ENCODE measurements around the gene RBP3.
A peak's percentile ranks its signal among the peaks of the same experiment; 100 is the strongest.

The RBP3 gene

DNA sequence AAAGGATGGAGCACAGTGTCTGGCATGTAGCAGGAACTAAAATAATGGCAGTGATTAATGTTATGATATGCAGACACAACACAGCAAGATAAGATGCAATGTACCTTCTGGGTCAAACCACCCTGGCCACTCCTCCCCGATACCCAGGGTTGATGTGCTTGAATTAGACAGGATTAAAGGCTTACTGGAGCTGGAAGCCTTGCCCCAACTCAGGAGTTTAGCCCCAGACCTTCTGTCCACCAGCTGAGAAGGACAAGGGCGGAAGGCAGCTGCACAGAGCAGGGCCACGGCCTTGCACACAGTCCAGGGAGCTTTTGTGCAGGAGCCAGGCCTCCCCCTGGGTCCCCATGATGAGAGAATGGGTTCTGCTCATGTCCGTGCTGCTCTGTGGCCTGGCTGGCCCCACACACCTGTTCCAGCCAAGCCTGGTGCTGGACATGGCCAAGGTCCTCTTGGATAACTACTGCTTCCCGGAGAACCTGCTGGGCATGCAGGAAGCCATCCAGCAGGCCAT lies at the start of gene RBP3:
Gene RBP3, plus strand, starts transcription at position 226 of the 514 bp plus-strand sequence. Its CDS starts 122 bp downstream, at position 348.
- Histone ChIP-seq H3K4me3 (no peak within 1 kb of the TSS), H3K36me3 (ENCODE audit: insufficient read depth, low read length) (no peaks in the 10 kb centered on the region), H3K9ac (ENCODE audit: insufficient read length) (no peak within 1 kb of the TSS), H3K9me3 (ENCODE audit: low read depth, low read length) (no peaks in the 10 kb centered on the region), H3K27ac (no peak within 1 kb of the TSS)
- no peak for DNase-seq (ENCODE audit: low read depth, low spot score)
- TF ChIP-seq EZH2 (IDR thresholded peaks at IDR 0.05), result no peak
- no peak for TF ChIP-seq POLR2AphosphoS5 (IDR thresholded peaks at IDR 0.05; ENCODE audit: borderline replicate concordance, low read depth, low read length)
- no peak for TF ChIP-seq FOXP2 (optimal IDR thresholded peaks at IDR 0.05; ENCODE audit: control extremely low read depth, extremely low read length, insufficient read depth)

DNA sequence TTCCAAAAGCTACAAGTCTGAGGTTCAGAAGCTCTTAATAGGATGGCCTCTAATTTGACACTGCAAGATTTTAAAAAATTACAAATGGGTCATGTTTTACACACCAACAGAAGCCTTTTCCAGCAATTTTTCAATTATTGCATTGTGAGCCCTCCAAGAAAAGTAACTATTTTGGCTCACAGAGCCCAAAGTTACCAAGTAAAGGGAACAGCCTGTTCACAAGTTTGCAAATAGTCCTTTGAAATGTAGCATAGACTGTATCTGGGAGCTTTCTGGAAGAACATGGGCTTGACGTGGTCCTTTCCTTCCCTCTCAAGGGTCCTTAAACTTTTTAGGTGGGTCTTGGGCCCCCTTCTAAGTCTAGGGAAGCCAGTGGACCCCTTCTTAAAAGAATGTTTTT lies 49.4 kb upstream of the RBP3 start:
- Histone ChIP-seq H3K4me3 (no peak overlapping the region), H3K27ac (no peak overlapping the region), H3K9me3 (ENCODE audit: low read depth, low read length) (no peaks in the 10 kb centered on the region), H3K36me3 (ENCODE audit: insufficient read depth, low read length) (no peaks in the 10 kb centered on the region), H3K9ac (ENCODE audit: insufficient read length) (no peak overlapping the region)
- no peak for DNase-seq (ENCODE audit: low read depth, low spot score)
- no peak for TF ChIP-seq FOXP2 (optimal IDR thresholded peaks at IDR 0.05; ENCODE audit: control extremely low read depth, extremely low read length, insufficient read depth)
- TF ChIP-seq POLR2AphosphoS5 (IDR thresholded peaks at IDR 0.05; ENCODE audit: borderline replicate concordance, low read depth, low read length), result no peak
- TF ChIP-seq EZH2 (IDR thresholded peaks at IDR 0.05), result no peak

DNA sequence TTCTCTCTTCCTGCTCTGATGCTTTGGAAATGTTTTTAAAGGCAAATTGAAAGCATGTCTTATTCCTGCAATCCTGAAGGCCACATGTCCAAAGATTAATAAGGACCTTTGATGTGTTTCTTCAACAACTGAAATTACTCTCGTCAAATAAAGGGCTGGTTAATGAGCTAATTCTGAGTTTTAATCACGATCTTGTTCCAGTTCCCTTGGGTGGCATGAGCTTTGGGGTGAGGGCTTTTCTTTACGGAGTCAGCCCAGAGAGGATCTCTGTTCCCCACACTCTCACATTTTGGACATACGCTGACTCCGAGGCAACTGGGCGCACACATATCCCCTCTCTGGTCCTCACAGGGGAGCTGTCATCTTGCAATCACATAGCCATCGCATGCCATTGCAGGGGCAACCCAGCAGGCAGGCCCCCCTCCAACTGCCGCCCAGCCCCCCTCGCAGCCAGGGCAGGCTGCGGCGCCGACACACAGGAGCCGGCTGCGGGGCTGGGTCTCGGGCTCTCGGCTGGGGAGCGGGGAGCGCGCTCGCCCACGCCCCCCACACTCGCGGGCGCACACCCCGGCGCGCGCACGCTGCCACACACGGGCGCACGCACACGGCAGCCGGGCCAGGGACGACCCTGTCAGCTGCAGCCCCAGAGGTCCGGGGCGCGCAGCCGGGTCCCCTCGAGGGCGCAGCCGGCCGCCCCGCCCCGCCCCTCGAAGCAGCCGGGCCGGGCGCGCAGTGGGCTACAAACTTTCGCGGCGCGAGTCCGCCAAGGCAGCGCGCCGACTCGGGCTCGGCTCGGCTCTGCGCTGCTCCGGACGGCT lies 48.3 kb upstream of the RBP3 start, which contains the start of gene GDF10:
Gene GDF10, plus strand, starts transcription at position 587 of the 818 bp plus-strand sequence. CDS start 455 bp downstream, outside the sequence.
- Histone ChIP-seq H3K36me3 (ENCODE audit: insufficient read depth, low read length) (no peaks in the 10 kb centered on the region), H3K9ac (ENCODE audit: insufficient read length) (no peak within 1 kb of the TSS), H3K27ac (no peak within 1 kb of the TSS), H3K4me3 (peak within 1 kb of the TSS; percentile 33; the same call in 1 of the 2 replicates), H3K9me3 (ENCODE audit: low read depth, low read length) (no peaks in the 10 kb centered on the region)
- DNase-seq (ENCODE audit: low read depth, low spot score), result no peak
- TF ChIP-seq POLR2AphosphoS5 (IDR thresholded peaks at IDR 0.05; ENCODE audit: borderline replicate concordance, low read depth, low read length) (no peak), EZH2 (IDR thresholded peaks at IDR 0.05) (no peak), FOXP2 (optimal IDR thresholded peaks at IDR 0.05; ENCODE audit: control extremely low read depth, extremely low read length, insufficient read depth) (no peak)

DNA sequence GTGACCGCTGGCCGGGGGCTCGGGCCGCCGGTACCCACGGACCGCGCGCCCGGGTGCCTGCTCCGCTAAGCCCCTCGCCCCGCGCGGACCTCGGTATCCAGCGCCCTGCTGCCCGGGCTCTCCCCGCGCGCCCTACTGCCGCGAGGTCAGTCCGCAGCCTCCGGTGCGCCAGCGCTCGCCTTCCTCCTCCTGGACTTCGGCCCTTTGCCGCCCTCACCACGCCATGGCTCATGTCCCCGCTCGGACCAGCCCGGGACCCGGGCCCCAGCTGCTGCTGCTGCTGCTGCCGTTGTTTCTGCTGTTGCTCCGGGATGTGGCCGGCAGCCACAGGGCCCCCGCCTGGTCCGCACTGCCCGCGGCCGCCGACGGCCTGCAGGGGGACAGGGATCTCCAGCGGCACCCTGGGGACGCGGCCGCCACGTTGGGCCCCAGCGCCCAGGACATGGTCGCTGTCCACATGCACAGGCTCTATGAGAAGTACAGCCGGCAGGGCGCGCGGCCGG lies 47.7 kb upstream of the RBP3 start:
- Histone ChIP-seq H3K9ac (ENCODE audit: insufficient read length) (no peak overlapping the region), H3K27ac (no peak overlapping the region), H3K36me3 (ENCODE audit: insufficient read depth, low read length) (no peaks in the 10 kb centered on the region), H3K9me3 (ENCODE audit: low read depth, low read length) (no peaks in the 10 kb centered on the region), H3K4me3 (peak overlapping the region; percentile 33; the same call in 1 of the 2 replicates)
- TF ChIP-seq POLR2AphosphoS5 (IDR thresholded peaks at IDR 0.05; ENCODE audit: borderline replicate concordance, low read depth, low read length) (no peak), EZH2 (IDR thresholded peaks at IDR 0.05) (no peak), FOXP2 (optimal IDR thresholded peaks at IDR 0.05; ENCODE audit: control extremely low read depth, extremely low read length, insufficient read depth) (no peak)
- DNase-seq (ENCODE audit: low read depth, low spot score), result no peak

DNA sequence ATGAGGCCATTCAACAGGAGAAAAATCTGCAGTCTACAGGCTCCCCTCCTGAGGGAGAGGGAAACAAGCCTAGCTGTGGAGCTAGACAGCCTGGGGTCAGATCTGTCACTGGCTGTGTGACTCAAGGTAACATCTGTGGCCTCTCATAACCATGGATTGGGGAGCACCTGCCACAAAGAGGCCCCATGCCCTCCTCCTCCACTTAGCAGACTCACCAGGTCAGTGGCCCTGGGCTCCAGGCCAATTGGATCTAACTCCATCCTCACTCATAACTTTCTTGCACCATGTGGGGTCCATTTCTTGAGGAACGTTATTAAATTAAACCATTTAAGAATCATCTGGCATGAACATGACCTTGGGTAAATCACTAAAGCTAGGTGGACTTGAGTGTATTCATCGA lies 46.3 kb upstream of the RBP3 start:
- no peak for TF ChIP-seq EZH2 (IDR thresholded peaks at IDR 0.05)
- no peak for TF ChIP-seq POLR2AphosphoS5 (IDR thresholded peaks at IDR 0.05; ENCODE audit: borderline replicate concordance, low read depth, low read length)
- TF ChIP-seq FOXP2 (optimal IDR thresholded peaks at IDR 0.05; ENCODE audit: control extremely low read depth, extremely low read length, insufficient read depth), result no peak
- no peaks in the 10 kb centered on the region for H3K36me3 ChIP-seq (ENCODE audit: insufficient read depth, low read length)
- no peak overlapping the region for H3K4me3 ChIP-seq
- no peak overlapping the region for H3K9ac ChIP-seq (ENCODE audit: insufficient read length)
- no peaks in the 10 kb centered on the region for H3K9me3 ChIP-seq (ENCODE audit: low read depth, low read length)
- no peak overlapping the region for H3K27ac ChIP-seq
- no peak for DNase-seq (ENCODE audit: low read depth, low spot score)

DNA sequence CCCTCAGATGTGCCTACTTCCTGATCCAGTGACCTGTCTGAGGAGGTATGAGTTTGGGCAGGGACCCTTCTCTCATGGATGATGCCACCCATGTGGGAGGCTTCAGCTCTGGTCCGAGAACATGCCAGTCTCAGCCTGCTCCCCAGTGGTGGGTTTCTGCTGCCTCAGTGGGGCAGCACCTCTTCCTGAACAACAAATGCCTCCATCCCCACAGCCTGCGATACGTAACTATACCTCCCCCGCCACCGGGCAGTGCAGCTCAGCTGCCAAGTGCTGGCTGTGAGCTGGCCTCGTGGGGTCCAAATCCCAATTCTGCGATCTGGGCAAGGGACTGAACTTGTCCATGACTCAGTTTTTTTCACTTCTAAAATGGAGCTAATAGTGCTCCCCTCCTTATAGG lies 45.1 kb upstream of the RBP3 start:
- Histone ChIP-seq H3K9ac (ENCODE audit: insufficient read length) (no peak overlapping the region), H3K27ac (no peak overlapping the region), H3K4me3 (no peak overlapping the region), H3K36me3 (ENCODE audit: insufficient read depth, low read length) (no peaks in the 10 kb centered on the region), H3K9me3 (ENCODE audit: low read depth, low read length) (no peaks in the 10 kb centered on the region)
- TF ChIP-seq FOXP2 (optimal IDR thresholded peaks at IDR 0.05; ENCODE audit: control extremely low read depth, extremely low read length, insufficient read depth) (no peak), EZH2 (IDR thresholded peaks at IDR 0.05) (no peak), POLR2AphosphoS5 (IDR thresholded peaks at IDR 0.05; ENCODE audit: borderline replicate concordance, low read depth, low read length) (no peak)
- DNase-seq (ENCODE audit: low read depth, low spot score), result no peak

DNA sequence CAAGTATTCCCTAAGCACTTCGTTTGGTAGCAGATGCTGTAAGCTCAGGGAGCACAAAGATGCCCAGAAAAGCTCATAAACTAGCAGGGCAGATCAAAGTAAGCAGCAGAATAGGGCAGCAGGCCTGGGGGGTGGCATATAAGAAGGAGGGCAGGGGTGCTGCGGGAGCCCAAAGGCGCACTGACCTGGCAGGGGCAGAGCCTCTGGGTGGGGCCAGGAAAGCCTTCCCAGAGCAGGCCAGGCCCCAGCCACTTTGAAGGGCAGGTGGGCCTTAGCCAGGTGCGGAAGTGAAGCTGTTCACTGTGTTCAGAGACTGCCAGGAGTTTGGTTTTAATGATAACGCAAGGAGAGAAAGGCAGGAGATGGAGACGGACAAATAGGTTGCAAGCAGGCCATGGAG lies 44.3 kb upstream of the RBP3 start:
- Histone ChIP-seq H3K27ac (no peak overlapping the region), H3K9ac (ENCODE audit: insufficient read length) (no peak overlapping the region), H3K9me3 (ENCODE audit: low read depth, low read length) (no peaks in the 10 kb centered on the region), H3K36me3 (ENCODE audit: insufficient read depth, low read length) (no peaks in the 10 kb centered on the region), H3K4me3 (no peak overlapping the region)
- DNase-seq (ENCODE audit: low read depth, low spot score), result no peak
- no peak for TF ChIP-seq EZH2 (IDR thresholded peaks at IDR 0.05)
- TF ChIP-seq FOXP2 (optimal IDR thresholded peaks at IDR 0.05; ENCODE audit: control extremely low read depth, extremely low read length, insufficient read depth), result no peak
- TF ChIP-seq POLR2AphosphoS5 (IDR thresholded peaks at IDR 0.05; ENCODE audit: borderline replicate concordance, low read depth, low read length), result no peak

DNA sequence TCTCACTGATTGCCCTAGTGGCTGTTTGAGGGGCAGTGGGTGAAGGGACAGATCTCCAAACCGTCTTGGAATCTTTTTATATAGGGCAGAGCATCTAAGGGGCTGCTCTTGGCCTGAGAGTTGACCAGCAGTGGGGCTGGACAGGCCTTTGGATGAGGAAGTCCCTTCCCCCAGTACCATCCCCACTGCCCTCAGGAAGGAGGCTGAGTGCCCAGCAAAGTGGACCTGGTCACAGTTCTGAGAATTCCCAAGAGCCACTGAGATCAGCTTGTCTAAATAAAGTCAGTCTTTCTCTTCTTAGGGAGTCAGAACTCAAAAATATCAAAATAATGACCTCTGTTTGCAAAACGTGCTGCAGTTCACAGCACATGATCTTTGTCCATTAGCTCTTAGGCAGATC lies 42.6 kb upstream of the RBP3 start:
- no peak overlapping the region for H3K27ac ChIP-seq

More for the DNA sequence above, 42.6 kb upstream of the RBP3 start:
- no peak overlapping the region for H3K4me3 ChIP-seq
- no peak for DNase-seq (ENCODE audit: low read depth, low spot score)
- H3K9me3 ChIP-seq (ENCODE audit: low read depth, low read length), result no peaks in the 10 kb centered on the region
- H3K9ac ChIP-seq (ENCODE audit: insufficient read length), result no peak overlapping the region
- TF ChIP-seq EZH2 (IDR thresholded peaks at IDR 0.05), result no peak
- TF ChIP-seq FOXP2 (optimal IDR thresholded peaks at IDR 0.05; ENCODE audit: control extremely low read depth, extremely low read length, insufficient read depth), result no peak
- TF ChIP-seq POLR2AphosphoS5 (IDR thresholded peaks at IDR 0.05; ENCODE audit: borderline replicate concordance, low read depth, low read length), result no peak
- H3K36me3 ChIP-seq (ENCODE audit: insufficient read depth, low read length), result no peaks in the 10 kb centered on the region

Data from SK-N-MC (cell line).